ENCODE data around the gene SPSB1.

SPSB1 gene

GRCh38 chr1:9397997-9398526, 105.4 kb downstream of the SPSB1 start:
- DNase-seq = no peak

- DNase-seq = no peak
Measured at GRCh38 chr1:9399510-9400424, 107.1 kb downstream of the SPSB1 start.

- peak; percentile 62 for DNase-seq
Measured at GRCh38 chr1:9400425-9401079, 107.9 kb downstream of the SPSB1 start.

DNA sequence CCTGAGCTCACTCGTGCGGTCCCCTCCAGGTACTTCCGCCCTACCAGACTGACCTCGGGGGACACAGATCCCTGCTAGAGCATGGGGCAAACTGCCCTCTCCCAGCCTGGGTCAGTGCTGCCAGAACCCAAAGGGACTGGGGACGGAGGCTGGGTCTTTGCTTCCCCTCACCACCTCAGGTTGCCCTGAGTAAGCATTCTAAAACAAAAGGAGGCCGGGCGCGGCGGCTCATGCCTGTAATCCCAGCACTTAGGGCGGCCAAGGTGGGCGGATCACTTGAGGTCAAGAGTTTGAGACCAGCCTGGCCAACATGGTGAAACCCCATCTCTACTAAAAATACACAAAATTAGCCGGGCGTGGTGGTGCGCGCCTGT, 108.4 kb downstream of the SPSB1 start:
- no peak for DNase-seq

DNA sequence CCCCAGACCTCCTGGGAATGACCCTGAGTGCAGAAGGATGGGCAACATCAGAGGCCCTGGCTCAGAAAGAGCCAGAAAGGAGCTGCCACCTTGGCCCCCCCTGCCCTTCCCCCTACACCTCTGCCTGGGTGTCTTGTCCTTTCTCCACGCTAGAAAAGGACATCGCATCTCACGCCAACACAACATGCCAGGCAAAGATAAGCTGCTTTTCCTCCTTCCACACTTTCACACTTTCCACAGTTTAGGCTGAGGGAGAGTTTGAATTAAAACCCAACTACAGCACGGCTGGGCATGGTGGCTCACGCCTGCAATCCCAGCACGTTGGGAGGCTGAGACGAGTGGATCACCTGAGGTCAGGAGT, 109.5 kb downstream of the SPSB1 start:
- no peak for DNase-seq

DNA sequence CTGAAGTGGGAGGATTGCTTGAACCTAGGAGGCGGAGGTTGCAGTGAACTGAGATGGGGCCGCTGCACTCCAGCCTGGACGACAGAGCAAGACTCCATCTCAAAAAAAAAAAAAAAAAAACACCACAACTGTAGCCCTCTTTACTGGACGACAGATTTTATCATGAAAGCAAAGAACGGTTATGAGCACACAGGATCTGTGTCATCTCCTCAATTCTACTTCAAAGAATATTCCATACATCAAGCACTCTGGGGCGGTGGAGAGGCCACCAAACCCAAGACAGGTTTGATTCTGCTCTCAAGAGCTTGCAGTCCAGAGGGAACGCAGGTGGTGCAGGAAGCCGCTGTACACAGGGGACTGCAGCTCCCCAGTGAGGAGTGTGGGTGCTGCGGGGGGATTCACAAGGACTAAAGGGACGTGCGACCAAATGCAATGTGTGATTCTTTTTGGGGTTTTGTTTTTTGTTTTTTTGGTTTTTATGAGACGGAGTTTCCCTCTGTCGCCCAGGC, 110.1 kb downstream of the SPSB1 start:
- DNase-seq = no peak

- no peak for DNase-seq
Measured at GRCh38 chr1:9404117-9404914, 111.6 kb downstream of the SPSB1 start.

GRCh38 chr1:9406111-9406510, 113.4 kb downstream of the SPSB1 start:
- no peak for DNase-seq

- DNase-seq = no peak
Measured at GRCh38 chr1:9410737-9411297, 118.1 kb downstream of the SPSB1 start.

DNA sequence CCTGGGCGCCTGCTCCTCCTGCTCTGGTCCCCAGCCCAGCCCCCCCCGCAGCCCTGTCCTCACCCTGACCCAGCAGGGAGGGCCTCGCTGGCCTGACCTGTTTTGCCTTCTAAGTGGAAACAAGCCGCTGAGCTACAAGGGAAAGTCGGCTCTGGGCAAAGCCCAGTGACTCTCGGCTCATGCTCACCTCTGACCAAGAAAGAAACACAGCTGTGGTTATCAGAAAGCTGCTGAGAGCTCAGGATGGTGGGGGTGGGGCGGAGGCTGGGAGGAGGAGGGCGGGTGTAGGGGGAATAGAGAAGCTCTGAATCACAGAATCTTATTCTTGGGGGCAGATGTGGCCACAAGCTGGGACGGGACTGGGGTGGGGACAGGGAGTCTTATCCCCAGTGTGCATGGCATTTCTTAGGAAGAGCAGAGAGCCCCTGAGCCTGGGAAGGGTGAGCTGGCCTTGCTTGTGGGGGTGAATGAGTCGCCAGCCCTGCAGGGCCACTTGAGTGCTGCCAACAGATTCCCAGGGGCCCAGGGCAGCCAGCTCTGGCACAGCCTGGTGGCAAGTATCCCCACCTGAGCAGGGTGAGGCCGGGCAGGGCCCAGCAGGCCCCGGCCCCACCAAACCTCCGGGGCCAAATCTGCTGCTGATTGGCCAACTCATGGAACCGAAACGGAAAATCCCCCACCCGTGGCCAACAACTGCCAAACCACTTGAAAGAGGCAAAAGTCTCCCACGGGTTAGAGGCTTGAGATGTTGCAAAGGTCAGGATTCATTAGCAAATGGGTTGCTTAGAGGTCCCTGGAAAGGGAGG, 120.6 kb downstream of the SPSB1 start:
- peak; percentile 76 for DNase-seq

- DNase-seq = no peak
Measured at GRCh38 chr1:9413877-9414213, 121.2 kb downstream of the SPSB1 start.

- no peak for DNase-seq
Measured at GRCh38 chr1:9416506-9416905, 123.8 kb downstream of the SPSB1 start.

- no peak for DNase-seq
Measured at GRCh38 chr1:9416918-9417500, 124.3 kb downstream of the SPSB1 start.

- peak; percentile 65 for DNase-seq
Measured at GRCh38 chr1:9417695-9418094, 125.0 kb downstream of the SPSB1 start.

DNA sequence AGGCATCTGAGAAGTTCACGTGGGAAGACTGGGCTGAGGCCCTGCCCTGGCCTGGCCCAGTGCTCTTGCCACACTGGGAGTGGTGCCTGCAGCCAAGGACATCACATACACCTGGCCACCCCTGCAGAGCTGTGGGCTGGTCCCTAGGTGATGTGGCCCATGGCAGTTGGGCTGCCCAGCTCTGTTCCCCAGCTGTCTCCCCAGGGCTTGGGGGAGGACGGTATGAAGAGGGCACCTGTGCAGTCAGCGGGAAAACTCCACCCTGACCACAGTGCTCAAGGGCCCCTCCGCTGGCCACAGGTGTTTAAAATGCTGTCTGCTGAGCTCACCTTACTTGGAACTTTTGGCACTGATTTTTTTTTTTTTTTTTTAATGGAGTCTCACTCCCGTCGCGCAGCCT, 126.2 kb downstream of the SPSB1 start:
- no peak for DNase-seq
